ENCODE data around the gene CPNE9. TPM values are rescaled to one million over a fixed set of nuclear protein-coding genes. Genes with fewer than 3 reads are reported as not detected.

CPNE9 gene
- total and polyA plus RNA-seq, 2 of the 13 experiments (the other 11 are each of a cell fraction or from before 2014, with no cell fraction given), result 0.20 TPM; not detected in 1

DNA sequence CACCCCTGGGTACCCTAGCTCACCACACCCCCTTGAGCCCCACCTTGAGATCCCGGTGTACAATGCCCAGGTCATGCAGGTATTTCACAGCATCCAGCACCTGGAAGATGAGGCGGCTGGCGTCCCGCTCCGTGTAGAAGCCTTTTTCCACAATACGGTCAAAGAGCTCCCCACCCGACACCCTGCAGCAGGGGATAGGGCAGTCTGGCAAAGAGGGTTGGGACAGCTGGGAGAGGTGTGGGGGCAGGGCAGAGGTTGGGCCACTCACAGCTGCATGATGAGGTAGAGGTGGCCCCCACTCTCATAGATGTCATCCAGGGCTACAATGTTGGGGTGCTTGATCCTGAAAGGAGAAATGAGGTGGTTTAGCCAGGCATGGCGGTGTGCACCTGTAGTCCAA is 59.2 kb downstream of the CPNE9 start:
- DNase-seq (ENCODE audit: low spot score) (no peak), FAIRE-seq (no peak), ATAC-seq (no peak)
- no peak for TF ChIP-seq IKZF1 (IDR thresholded peaks at IDR 0.05)
- peak; percentile 73 for TF ChIP-seq AGO2 (optimal IDR thresholded peaks at IDR 0.05; ENCODE audit: low read depth, low read length)
- H3K9me3 ChIP-seq (ENCODE audit: low read length), result no peaks in the 10 kb centered on the region
- in situ Hi-C loops (cut with HindIII; ENCODE audit: extremely low pct_ligation_motif_present, low pct_unique_long_range_greater_than_20kb), result no loop called here
- peaks cover 4 to 55% of the 10 kb centered on the region in 2 experiments for H3K36me3 ChIP-seq (replicated peaks in 1 of 2; ENCODE audit: control insufficient read depth in 1 of 2, insufficient read depth in 2 of 2, low read length in 2 of 2)
- no peaks in the 10 kb centered on the region for H3K79me2 ChIP-seq (ENCODE audit: insufficient read depth, low read length)
- H3K4me3 ChIP-seq (replicated peaks in 1 of 3; ENCODE audit: insufficient read depth in 1 of 3, low read depth in 2 of 3, low read length in 3 of 3), result no peak overlapping the region
- H3K9ac ChIP-seq (ENCODE audit: insufficient read depth, low read depth, low read length), result no peak overlapping the region
- POLR2A ChIA-PET, result interaction anchor here (1.6 kb wide), 1 partner anchor 13 kb away, joined by 7 read pairs; the partner anchor contains the start of gene OGG1
- intact Hi-C loops (cut with micrococcal nuclease; ENCODE audit: unreplicated experiment), result no loop called here
- no peaks in the 10 kb centered on the region for H4K20me1 ChIP-seq (ENCODE audit: insufficient read depth, low read length)
- H3K27ac ChIP-seq (ENCODE audit: extremely low read length, insufficient read depth, low read length), result no peak overlapping the region
- WGBS (ENCODE audit: low lambda C conversion rate), result 100% methylated on average over 7 of the region's 8 CpGs
- H3K4me2 ChIP-seq (ENCODE audit: low read depth, low read length), result no peak overlapping the region
- H2AFZ ChIP-seq (ENCODE audit: low read length), result no peak overlapping the region
- BruUV-seq (replicated peaks), result no TSS peak
- no peaks in the 10 kb centered on the region for H3K27me3 ChIP-seq (ENCODE audit: control insufficient read depth in 1 of 2, insufficient read depth in 2 of 2, low read length in 2 of 2)
- CTCF ChIA-PET (ENCODE audit: low intra/inter-chr PET ratio, low total read pairs), result no interaction called here
- peaks cover 7% of the 10 kb centered on the region for H3K4me1 ChIP-seq (ENCODE audit: insufficient read depth, low read length)

DNA sequence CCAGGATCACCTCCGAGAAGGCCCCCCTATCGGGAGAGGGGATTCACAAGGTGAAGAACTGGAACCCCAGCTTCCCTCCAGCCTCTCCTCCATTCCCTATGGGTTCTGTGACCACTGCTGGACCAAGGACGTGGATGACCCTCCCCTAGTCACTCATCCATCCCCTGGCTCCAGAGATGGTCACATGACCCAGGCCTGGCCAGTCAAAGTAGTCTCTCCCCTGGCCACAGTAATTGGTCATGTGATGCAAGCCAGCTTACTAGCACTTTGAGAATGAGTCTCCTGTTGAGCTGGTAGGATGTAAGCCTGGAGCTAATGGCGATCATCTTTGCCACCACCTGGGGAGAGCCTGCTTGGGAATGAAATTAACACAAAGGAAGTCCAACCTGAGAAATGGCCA is 62.2 kb downstream of the CPNE9 start:
- H3K27ac ChIP-seq (ENCODE audit: extremely low read length, insufficient read depth, low read length), result no peak overlapping the region
- no peak overlapping the region for H3K9ac ChIP-seq (ENCODE audit: insufficient read depth, low read depth, low read length)
- H3K4me2 ChIP-seq (ENCODE audit: low read depth, low read length), result no peak overlapping the region
- no peaks in the 10 kb centered on the region for H4K20me1 ChIP-seq (ENCODE audit: insufficient read depth, low read length)
- H3K27me3 ChIP-seq (ENCODE audit: control insufficient read depth in 1 of 2, insufficient read depth in 2 of 2, low read length in 2 of 2), result no peaks in the 10 kb centered on the region; a peak in 1 of 5 replicates
- H2AFZ ChIP-seq (ENCODE audit: low read length), result no peak overlapping the region
- ATAC-seq (no peak), FAIRE-seq (no peak), DNase-seq (ENCODE audit: low spot score) (no peak)
- peaks cover 13% of the 10 kb centered on the region for H3K79me2 ChIP-seq (ENCODE audit: insufficient read depth, low read length)
- H3K36me3 ChIP-seq (replicated peaks in 1 of 2; ENCODE audit: control insufficient read depth in 1 of 2, insufficient read depth in 2 of 2, low read length in 2 of 2), result peaks cover 4 to 32% of the 10 kb centered on the region in 2 experiments; a peak in 4 of 5 replicates
- TF ChIP-seq XRCC5 (optimal IDR thresholded peaks at IDR 0.05; ENCODE audit: low read length), result no peak
- TF ChIP-seq POLR2A (IDR thresholded peaks at IDR 0.05; ENCODE audit: insufficient read depth in 1 of 2, low read depth in 2 of 2, low read length in 2 of 2), result 0 out of 4 replicates have a peak, but pooled peaks of 1 of the 2 experiments have one; percentile 5
- TF ChIP-seq, protein P1, sequence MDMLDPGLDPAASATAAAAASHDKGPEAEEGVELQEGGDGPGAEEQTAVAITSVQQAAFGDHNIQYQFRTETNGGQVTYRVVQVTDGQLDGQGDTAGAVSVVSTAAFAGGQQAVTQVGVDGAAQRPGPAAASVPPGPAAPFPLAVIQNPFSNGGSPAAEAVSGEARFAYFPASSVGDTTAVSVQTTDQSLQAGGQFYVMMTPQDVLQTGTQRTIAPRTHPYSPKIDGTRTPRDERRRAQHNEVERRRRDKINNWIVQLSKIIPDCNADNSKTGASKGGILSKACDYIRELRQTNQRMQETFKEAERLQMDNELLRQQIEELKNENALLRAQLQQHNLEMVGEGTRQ (IDR thresholded peaks at IDR 0.05; ENCODE audit: low read depth, low read length), result peak; percentile 85
- TF ChIP-seq, protein P1 (CRISPR knock-in tag; IDR thresholded peaks at IDR 0.05; ENCODE audit: borderline replicate concordance), result peak; percentile 45; the same call in 1 of the 2 replicates
- peak; percentile 66; the same call in 1 of the 2 replicates for TF ChIP-seq RAD51 (IDR thresholded peaks at IDR 0.05; ENCODE audit: borderline replicate concordance)
- no TSS peak for BruUV-seq (replicated peaks)
- in situ Hi-C loops (cut with HindIII; ENCODE audit: extremely low pct_ligation_motif_present, low pct_unique_long_range_greater_than_20kb), result no loop called here
- WGBS (ENCODE audit: low lambda C conversion rate), result 97% methylated on average over 4 of the region's 4 CpGs
- CTCF ChIA-PET (ENCODE audit: low intra/inter-chr PET ratio, low total read pairs), result no interaction called here
- H3K4me1 ChIP-seq (ENCODE audit: insufficient read depth, low read length), result peaks cover 32% of the 10 kb centered on the region
- intact Hi-C loops (cut with micrococcal nuclease; ENCODE audit: unreplicated experiment), result no loop called here
- H3K4me3 ChIP-seq (replicated peaks in 1 of 3; ENCODE audit: insufficient read depth in 1 of 3, low read depth in 2 of 3, low read length in 3 of 3), result no peak overlapping the region
- H3K9me3 ChIP-seq (ENCODE audit: low read length), result no peaks in the 10 kb centered on the region
- POLR2A ChIA-PET, result interaction anchor here (1.3 kb wide), 1 partner anchor 27 kb away, joined by 4 read pairs; the partner anchor contains the start of genes ARPC4 and TADA3

All from HepG2 (cell line).